ENCODE data around the gene MLLT1. TPM values are rescaled to one million over a fixed set of nuclear protein-coding genes. Genes with fewer than 3 reads are reported as not detected.
A peak's percentile ranks its signal among the peaks of the same experiment; 100 is the strongest.

The MLLT1 gene
- total and polyA plus RNA-seq, 8 donors = 19.6 to 37.5 (median 25.4) TPM

- H3K27me3 ChIP-seq = no peaks in the 10 kb centered on the region
- TF ChIP-seq, protein P1, sequence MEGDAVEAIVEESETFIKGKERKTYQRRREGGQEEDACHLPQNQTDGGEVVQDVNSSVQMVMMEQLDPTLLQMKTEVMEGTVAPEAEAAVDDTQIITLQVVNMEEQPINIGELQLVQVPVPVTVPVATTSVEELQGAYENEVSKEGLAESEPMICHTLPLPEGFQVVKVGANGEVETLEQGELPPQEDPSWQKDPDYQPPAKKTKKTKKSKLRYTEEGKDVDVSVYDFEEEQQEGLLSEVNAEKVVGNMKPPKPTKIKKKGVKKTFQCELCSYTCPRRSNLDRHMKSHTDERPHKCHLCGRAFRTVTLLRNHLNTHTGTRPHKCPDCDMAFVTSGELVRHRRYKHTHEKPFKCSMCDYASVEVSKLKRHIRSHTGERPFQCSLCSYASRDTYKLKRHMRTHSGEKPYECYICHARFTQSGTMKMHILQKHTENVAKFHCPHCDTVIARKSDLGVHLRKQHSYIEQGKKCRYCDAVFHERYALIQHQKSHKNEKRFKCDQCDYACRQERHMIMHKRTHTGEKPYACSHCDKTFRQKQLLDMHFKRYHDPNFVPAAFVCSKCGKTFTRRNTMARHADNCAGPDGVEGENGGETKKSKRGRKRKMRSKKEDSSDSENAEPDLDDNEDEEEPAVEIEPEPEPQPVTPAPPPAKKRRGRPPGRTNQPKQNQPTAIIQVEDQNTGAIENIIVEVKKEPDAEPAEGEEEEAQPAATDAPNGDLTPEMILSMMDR (IDR thresholded peaks at IDR 0.05) = no peak
- ATAC-seq = no peak
- no peaks in the 10 kb centered on the region for H3K9me3 ChIP-seq
- H3K4me3 ChIP-seq = no peak overlapping the region
- no peak for FAIRE-seq
- DNase-seq = peak in 1 of 6 donors; percentile 64
- H3K27ac ChIP-seq = no peak overlapping the region
- H3K4me1 ChIP-seq = peaks cover 0 to 8% (median 4%) of the 10 kb centered on the region in 3 donors
- H3K36me3 ChIP-seq = peaks cover 0 to 4% (median 0%) of the 10 kb centered on the region in 3 donors
- intact Hi-C loops (cut with DNase I) = no loop called here
- WGBS, 2 donors = 92 to 94% methylated on average over 28 of the region's 28 CpGs
Measured at GRCh38 chr19:6226444-6227155, 53.2 kb downstream of the MLLT1 start.

GRCh38 chr19:6226012-6226411 is 53.8 kb downstream of the MLLT1 start:
- Histone ChIP-seq H3K4me1 (peaks cover 0 to 8% (median 4%) of the 10 kb centered on the region in 3 donors), H3K27ac (no peak overlapping the region), H3K9me3 (no peaks in the 10 kb centered on the region), H3K4me3 (no peak overlapping the region), H3K27me3 (no peaks in the 10 kb centered on the region), H3K36me3 (peaks cover 0 to 9% (median 0%) of the 10 kb centered on the region in 3 donors)
- DNase-seq = peak in 1 of 6 donors; percentile 22
- WGBS, 2 donors = 85 to 86% methylated on average over 12 of the region's 12 CpGs
- intact Hi-C loops (cut with DNase I) = no loop called here
- ATAC-seq = no peak
- no peak for FAIRE-seq
- TF ChIP-seq, protein P1 (IDR thresholded peaks at IDR 0.05) = no peak

- FAIRE-seq = no peak
- Histone ChIP-seq H3K9me3 (no peaks in the 10 kb centered on the region), H3K4me1 (peaks cover 0 to 8% (median 4%) of the 10 kb centered on the region in 3 donors), H3K4me3 (no peak overlapping the region), H3K27me3 (no peaks in the 10 kb centered on the region), H3K27ac (no peak overlapping the region), H3K36me3 (peaks cover 0 to 11% (median 0%) of the 10 kb centered on the region in 3 donors)
- ATAC-seq = no peak
- intact Hi-C loops (cut with DNase I) = no loop called here
- WGBS, 2 donors = 90 to 93% methylated on average over 18 of the region's 18 CpGs
- TF ChIP-seq, protein P1 (IDR thresholded peaks at IDR 0.05) = no peak
- DNase-seq = peak in 1 of 6 donors; percentile 62
Measured at GRCh38 chr19:6225232-6225865, 54.4 kb downstream of the MLLT1 start.

GRCh38 chr19:6224308-6224675 is 55.5 kb downstream of the MLLT1 start:
- Histone ChIP-seq H3K27ac (peak overlapping the region in 3 of 4 donors; percentile 5 to 57 (median 14)), H3K9me3 (no peaks in the 10 kb centered on the region), H3K36me3 (peaks cover 0 to 11% (median 0%) of the 10 kb centered on the region in 3 donors), H3K4me1 (peaks cover 0 to 8% (median 4%) of the 10 kb centered on the region in 3 donors), H3K27me3 (no peaks in the 10 kb centered on the region), H3K4me3 (no peak overlapping the region)
- WGBS, 2 donors = 83 to 85% methylated on average over 4 of the region's 4 CpGs
- intact Hi-C loops (cut with DNase I) = no loop called here
- peak in 2 of 6 donors; percentile 56 for DNase-seq
- no peak for FAIRE-seq
- TF ChIP-seq, protein P1 (IDR thresholded peaks at IDR 0.05) = no peak
- peak in 2 of 4 donors; percentile 3 to 8 for ATAC-seq
